G401.6 (cell line): ENCODE data around the gene SLC30A1.
A peak's percentile ranks its signal among the peaks of the same experiment; 100 is the strongest.
"Not testable (repeated sequence)": the region's sequence is repeated elsewhere in the genome, so short reads cannot be mapped to it uniquely, and the experiment has no call there.

Source experiments
- FAIRE-seq: peaks from 2 replicates; lab custom pipeline; 2012; peaks lifted over from hg19 to GRCh38; lab: Jason Lieb, UNC

SLC30A1 gene

DNA sequence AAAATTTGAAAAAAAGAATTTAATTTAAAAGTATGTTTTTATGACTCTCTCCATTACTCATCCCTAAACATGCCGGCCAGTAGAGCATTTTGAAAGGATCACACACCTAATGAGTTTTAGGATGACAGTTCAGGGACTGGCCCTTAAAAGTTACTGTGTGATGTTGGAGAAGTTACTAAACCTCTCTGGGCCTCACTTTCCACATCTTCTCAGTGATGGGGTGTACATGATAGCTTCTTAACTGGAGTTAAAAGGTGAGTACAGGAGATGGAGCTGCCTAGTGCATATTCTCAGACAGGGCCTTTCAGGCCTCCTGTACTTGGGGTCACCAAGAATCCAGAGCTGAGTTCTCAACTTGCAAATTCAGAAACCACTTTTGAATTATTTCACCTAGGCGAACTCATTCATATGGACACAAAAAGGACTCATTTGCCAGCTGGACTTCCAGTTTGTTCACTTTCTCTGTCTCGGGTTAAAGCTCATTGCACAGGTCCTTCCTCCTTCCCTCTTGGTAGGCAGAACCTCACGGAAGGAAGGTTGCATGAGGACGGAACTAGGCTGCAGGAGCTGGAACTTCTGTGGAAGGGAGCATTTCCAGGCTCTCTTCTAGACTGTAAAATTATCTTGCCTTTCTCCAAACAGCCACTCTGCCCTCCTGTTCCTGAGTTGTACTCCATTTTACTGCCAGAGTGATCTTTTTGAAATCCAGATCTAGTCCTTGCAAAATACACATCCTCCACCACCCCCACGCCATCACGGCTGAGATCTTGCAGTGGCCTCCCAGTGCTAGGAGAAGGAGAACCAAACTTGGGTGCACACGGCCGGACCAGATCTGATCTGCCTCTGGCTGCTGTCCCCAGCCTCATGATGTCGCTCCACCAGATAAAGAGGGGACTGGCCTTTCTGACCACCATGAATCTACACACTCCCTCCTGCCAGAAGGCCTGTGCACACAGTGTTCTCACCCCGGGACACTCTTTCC is 4.3 kb upstream of the SLC30A1 start:
- no peak for FAIRE-seq

- no peak for FAIRE-seq
Measured at GRCh38 chr1:211581526-211581925, 2.6 kb upstream of the SLC30A1 start.

- no peak for FAIRE-seq
Measured at GRCh38 chr1:211580303-211580687, 1.3 kb upstream of the SLC30A1 start.

GRCh38 chr1:211579440-211580302 is 710 bp upstream of the SLC30A1 start:
- no peak for FAIRE-seq

GRCh38 chr1:211577819-211578639 is 932 bp downstream of the SLC30A1 start:
- FAIRE-seq, result no peak

- FAIRE-seq, result no peak
Measured at GRCh38 chr1:211577277-211577818, 1.6 kb downstream of the SLC30A1 start.

DNA sequence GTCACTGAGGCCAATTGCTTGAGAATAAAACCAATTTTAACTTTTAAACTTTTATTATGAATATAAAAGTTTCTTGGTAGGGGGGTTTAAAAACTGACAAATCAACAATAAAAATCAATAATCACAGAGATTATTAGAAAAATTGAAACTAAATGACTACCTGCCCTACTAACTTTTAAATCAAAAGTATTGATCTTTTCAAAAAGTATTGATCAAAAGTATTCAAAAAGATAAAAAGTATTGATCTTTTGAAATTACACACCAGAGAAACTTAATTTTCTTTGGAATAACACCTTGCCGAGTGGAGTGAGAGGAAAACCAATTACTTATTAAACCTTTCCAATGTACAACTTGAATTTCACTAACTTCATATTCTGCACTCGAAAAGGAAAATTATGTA is 2.2 kb downstream of the SLC30A1 start:
- FAIRE-seq, result peak; percentile 85

DNA sequence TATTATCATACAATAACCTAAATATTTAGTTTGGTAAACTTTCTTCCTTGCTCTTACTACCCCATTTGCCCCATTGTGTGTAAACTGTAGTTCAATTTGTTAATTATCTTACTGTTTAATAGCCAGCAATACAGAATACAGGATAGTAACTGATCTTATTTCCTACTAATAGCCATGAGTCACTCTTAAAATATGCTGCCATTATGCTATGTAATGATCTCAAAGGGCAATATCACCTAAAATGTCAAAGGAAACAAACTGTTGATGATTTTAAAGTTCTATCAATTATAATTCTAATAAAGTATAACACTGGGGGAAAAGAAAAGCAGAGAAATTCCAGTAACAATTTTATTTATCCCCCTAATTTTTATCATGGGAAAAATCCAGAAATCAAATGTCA is 4.3 kb downstream of the SLC30A1 start:
- FAIRE-seq, result no peak

DNA sequence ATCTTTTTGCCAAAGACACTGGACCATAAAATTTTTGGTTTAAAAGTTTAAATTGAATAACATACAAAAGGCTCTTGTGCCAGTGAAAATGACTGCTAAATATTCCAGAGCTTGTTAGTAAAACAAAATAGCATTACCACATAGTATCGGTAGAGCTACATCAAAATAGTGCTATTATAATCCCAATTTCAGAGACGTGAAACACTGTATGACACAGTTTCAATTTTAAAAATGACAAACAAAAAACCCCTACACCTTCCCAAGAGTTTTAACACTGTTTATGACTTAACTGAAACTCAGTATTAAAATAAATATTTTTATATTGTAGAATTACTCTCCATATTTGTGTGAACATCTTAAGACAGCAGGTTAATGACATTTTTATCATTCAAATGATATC is 7.0 kb downstream of the SLC30A1 start:
- no peak for FAIRE-seq

GRCh38 chr1:211570378-211570777 is 8.6 kb downstream of the SLC30A1 start:
- FAIRE-seq, result not testable (repeated sequence)

GRCh38 chr1:211566431-211567025 is 12.4 kb downstream of the SLC30A1 start:
- FAIRE-seq, result no peak

GRCh38 chr1:211564084-211564483 is 14.9 kb downstream of the SLC30A1 start:
- FAIRE-seq, result no peak

DNA sequence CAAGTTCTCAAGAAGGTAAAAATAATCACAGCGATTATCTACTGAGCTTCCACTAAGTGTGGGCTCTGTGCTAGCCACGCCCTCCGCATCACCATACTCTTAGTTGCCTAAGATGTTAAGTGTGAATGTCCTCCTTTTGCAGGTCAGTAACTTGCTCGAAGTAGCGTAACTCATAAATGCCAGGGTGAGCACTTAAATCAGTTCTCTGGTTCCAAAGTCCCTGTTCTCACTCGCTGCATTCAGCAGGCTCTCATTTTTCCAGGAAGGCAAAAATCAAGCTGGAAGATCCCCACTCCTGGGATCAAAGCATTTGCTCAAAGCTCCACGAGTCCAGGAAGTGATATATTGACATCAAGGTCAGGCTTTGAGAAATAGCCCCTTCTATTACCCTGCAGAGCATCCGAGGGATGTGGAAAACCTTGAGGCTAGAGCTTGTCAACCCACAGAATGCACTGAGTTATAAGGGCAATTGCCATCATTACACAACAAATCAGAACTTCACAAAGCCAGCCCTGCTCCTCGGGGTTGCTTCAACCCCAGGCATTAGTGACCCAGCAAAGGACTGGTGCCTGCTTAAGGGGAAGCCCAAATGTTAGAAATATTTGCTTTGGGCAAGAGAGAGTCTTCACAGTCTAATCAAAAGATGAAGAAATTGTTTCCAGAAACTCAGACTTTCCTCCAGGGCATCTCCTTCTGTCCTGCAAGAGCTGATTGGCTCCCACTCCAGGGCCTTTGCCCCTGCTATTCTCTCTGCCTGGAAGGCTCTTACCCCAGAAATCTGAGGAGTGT is 19.5 kb downstream of the SLC30A1 start:
- FAIRE-seq, result no peak

DNA sequence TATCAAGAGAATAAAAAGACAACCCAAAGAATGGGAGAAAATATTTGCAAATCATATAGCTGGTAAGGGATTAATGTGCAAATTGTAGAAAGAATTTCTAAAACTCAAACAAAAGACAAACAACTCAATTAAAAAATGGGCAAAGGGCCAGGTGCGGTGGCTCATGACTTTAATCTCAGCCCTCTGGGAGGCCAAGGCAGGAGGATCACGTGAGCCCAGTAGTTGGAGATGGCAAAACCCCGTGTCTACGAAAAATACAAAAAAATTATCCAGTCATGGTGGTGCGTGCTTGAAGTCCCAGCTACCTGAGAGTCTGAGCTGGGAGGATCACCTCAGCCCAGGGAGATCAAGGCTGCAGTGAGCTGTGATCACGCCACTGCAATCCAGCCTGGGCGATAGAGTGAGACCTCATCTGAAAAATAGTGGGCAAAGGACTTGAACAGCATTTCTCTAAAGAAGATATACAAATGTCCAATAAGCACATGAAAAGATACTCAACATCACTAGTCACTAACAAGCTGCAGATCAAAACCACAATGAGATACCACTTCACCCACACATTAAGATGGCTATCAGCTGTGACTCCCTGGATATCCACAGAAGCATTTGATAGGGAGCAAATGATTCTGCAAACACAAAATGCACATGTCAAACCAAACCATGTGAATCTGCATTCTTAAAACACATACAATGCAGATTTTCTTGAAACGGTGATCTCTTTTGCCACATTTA is 20.9 kb downstream of the SLC30A1 start:
- FAIRE-seq, result no peak

GRCh38 chr1:211553549-211553948 is 25.4 kb downstream of the SLC30A1 start:
- FAIRE-seq, result no peak

DNA sequence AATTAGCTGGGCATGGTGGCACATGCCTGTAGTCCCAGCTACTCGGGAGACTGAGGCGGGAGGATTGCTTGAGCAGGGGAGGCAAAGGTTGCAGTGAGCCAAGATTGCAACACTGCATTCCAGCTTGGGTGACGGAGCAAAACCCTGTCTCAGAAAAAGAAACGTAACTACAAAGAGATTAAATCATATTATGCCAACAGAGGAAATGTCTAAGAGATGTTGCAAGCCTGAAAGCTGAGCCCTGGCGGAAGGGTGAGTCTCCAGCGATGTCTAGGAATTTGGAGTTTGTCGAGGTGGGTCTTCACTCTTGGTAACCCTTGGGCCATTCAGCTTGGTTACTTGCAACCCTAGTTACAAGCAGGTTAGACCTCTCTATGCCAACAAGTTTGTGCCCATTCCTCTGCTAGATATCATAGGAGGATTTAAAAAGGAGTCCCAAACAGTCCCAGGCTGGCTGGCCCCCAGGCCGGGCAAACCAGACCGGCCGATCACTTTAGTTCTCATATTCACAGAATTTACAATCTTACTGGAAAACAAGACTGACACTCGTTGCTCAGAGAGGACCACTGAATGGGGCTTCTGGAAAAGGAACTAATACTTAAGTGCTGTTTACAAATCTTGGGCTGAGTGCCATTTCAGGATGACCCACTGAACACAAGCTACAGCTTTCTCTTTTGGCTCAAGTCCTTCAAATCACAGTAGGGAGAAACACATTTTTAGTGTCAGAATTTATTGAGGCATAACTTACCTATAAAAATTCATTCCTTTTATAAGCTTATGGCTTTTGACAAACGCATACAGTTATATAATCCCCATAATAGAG is 27.1 kb downstream of the SLC30A1 start:
- no peak for FAIRE-seq

GRCh38 chr1:211549092-211549711 is 29.8 kb downstream of the SLC30A1 start:
- no peak for FAIRE-seq

GRCh38 chr1:211548321-211549091 is 30.5 kb downstream of the SLC30A1 start:
- FAIRE-seq, result no peak
